Fibroblast of mammary gland (primary cell): ENCODE data around the gene BCO1.

Experiments used
- DNase-seq: peaks from one replicate; pipeline ENCODE4 v3.0.0-alpha.2; 2010; ENCODE audit warnings: low read depth
- H3K4me3 ChIP-seq: 2 replicates; pipeline ENCODE4 v1.5.1; 2011; ENCODE audit warnings: low read depth, mild to moderate bottlenecking, low read length, moderate library complexity; ENCODE audit not compliant: control insufficient read depth
- CTCF ChIP-seq: conservative IDR thresholded peaks from 2 replicates; pipeline ENCODE4 v1.5.1; 2011; ENCODE audit warnings: low read depth, low read length, inconsistent platforms; ENCODE audit not compliant: control insufficient read depth, insufficient read depth

Gene BCO1

GRCh38 chr16:81229811-81230210 lies 8.7 kb upstream of the BCO1 start:
- no peak for TF ChIP-seq CTCF

GRCh38 chr16:81231014-81231413 lies 7.5 kb upstream of the BCO1 start:
- no peak overlapping the region for H3K4me3 ChIP-seq
- TF ChIP-seq CTCF, result no peak
- DNase-seq, result no peak

More at GRCh38 chr16:81229811-81230210, 8.7 kb upstream of the BCO1 start:
- DNase-seq, result no peak
- no peak overlapping the region for H3K4me3 ChIP-seq

DNA sequence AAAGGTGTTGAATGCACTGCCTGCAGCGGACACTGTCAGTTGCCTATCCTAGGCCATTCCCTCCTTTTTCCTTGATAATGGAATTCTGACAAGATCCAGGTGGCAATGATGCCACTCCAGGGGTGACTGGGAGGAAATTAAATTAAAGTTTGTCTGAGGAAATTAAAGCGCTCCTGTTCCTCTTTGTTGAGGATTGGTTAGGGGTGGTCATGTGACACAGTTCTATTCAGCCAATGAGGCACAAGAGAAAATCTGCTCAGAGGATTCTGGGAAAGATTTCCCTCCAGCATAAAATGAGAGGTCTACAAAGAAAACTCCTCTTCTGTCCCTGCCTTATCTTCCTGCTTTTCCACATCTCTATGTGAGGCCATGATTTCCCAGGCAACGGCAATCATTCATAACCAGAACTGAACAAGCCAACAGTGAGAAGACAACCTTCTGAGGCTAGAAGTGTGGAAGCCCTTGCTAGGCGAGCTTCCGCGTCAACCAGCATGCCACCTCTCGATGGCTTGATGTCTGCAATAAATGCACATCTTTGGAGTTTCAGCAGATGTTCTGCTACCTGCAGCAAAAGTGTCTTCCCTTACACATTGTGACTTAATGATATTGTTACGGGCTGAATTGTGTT lies 5.6 kb upstream of the BCO1 start:
- TF ChIP-seq CTCF, result no peak
- no peak for DNase-seq

GRCh38 chr16:81237282-81237681 lies 1.2 kb upstream of the BCO1 start:
- H3K4me3 ChIP-seq, result no peak overlapping the region
- DNase-seq, result peak; percentile 73
- TF ChIP-seq CTCF, result no peak

More for the DNA sequence above, 5.6 kb upstream of the BCO1 start:
- H3K4me3 ChIP-seq, result no peak overlapping the region

GRCh38 chr16:81237942-81238295 lies 570 bp upstream of the BCO1 start:
- H3K4me3 ChIP-seq, result no peak overlapping the region
- TF ChIP-seq CTCF, result no peak
- DNase-seq, result no peak

DNA sequence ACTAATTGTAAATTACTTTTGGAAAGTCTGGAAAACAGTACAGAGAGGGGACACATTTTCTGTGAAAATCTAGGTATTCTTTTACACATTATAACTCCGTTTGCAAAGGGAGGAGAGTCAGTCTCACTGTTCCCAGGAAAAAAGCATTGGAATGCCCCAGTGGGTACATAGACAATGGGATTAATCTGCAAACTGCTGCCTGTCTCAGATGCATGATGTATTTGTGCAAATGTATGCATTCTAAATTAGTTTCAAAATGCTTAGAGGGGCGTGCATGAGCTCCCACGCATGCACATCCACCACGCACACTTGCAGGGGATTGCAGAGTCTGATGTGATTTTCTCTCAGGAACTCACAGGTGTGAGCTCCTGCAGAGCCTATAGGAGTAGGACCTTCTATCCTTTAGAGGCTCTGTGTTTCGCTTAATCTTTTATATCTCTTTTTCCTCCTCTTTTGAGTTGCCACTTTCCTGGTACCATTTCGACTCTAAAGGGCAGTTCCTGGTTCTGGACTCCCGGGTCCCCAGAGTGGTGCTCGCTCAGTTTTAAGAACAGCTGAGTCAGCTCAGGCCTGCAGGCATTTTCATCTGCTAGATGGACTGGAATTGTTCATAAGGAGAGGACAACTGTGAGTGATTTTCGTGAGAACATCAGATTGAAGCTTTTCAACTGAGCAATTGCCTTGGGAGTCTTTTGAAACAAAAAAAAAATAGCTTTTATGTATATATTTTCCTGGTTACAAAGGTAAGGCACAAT lies 1.1 kb downstream of the BCO1 start:
- TF ChIP-seq CTCF, result no peak
- H3K4me3 ChIP-seq, result no peak overlapping the region
- DNase-seq, result no peak
